ENCODE results near the gene PAX7.
"Not testable (repeated sequence)": the region's sequence is repeated elsewhere in the genome, so short reads cannot be mapped to it uniquely, and the experiment has no call there.

Gene PAX7

GRCh38 chr1:18734461-18735223 lies 104.0 kb downstream of the PAX7 start:
- FAIRE-seq: no peak

GRCh38 chr1:18735224-18735997 lies 104.8 kb downstream of the PAX7 start:
- FAIRE-seq: no peak

- no peak for FAIRE-seq
Observed at GRCh38 chr1:18736958-18737357, 106.3 kb downstream of the PAX7 start.

- no peak for FAIRE-seq
Observed at GRCh38 chr1:18738126-18738525, 107.5 kb downstream of the PAX7 start.

- FAIRE-seq: no peak
Observed at GRCh38 chr1:18738617-18739016, 108.0 kb downstream of the PAX7 start.

GRCh38 chr1:18739408-18739807 lies 108.8 kb downstream of the PAX7 start:
- no peak for FAIRE-seq

GRCh38 chr1:18739897-18740296 lies 109.3 kb downstream of the PAX7 start:
- no peak for FAIRE-seq

GRCh38 chr1:18740617-18741016 lies 110.0 kb downstream of the PAX7 start:
- FAIRE-seq: no peak

GRCh38 chr1:18743233-18743632 lies 112.6 kb downstream of the PAX7 start:
- FAIRE-seq: no peak

GRCh38 chr1:18744381-18744780 lies 113.7 kb downstream of the PAX7 start:
- not testable (repeated sequence) for FAIRE-seq

- no peak for FAIRE-seq
Observed at GRCh38 chr1:18746981-18747380, 116.3 kb downstream of the PAX7 start.

GRCh38 chr1:18747671-18748070 lies 117.0 kb downstream of the PAX7 start:
- no peak for FAIRE-seq

- FAIRE-seq: no peak
Observed at GRCh38 chr1:18748435-18748834, 117.8 kb downstream of the PAX7 start.

GRCh38 chr1:18749569-18749968 lies 118.9 kb downstream of the PAX7 start:
- no peak for FAIRE-seq

GRCh38 chr1:18750600-18750999 lies 120.0 kb downstream of the PAX7 start:
- FAIRE-seq: no peak

- no peak for FAIRE-seq
Observed at GRCh38 chr1:18751425-18751824, 120.8 kb downstream of the PAX7 start.

- FAIRE-seq: no peak
Observed at GRCh38 chr1:18752409-18752808, 121.8 kb downstream of the PAX7 start.

- FAIRE-seq: no peak
Observed at GRCh38 chr1:18760156-18760555, 129.5 kb downstream of the PAX7 start.

- FAIRE-seq: no peak
Observed at GRCh38 chr1:18761948-18762840, 131.5 kb downstream of the PAX7 start.

- FAIRE-seq: no peak
Observed at GRCh38 chr1:18764362-18764761, 133.7 kb downstream of the PAX7 start.

GRCh38 chr1:18765725-18766124 lies 135.1 kb downstream of the PAX7 start:
- no peak for FAIRE-seq

- FAIRE-seq: no peak
Observed at GRCh38 chr1:18766328-18766727, 135.7 kb downstream of the PAX7 start.

- FAIRE-seq: not testable (repeated sequence)
Observed at GRCh38 chr1:18767576-18767975, 136.9 kb downstream of the PAX7 start.
